ENCODE measurements around the gene TFAM.

TFAM gene

GRCh38 chr10:58436071-58436470 lies 50.9 kb downstream of the TFAM start:
- DNase-seq = no peak

GRCh38 chr10:58438340-58438871 lies 53.2 kb downstream of the TFAM start:
- DNase-seq = no peak

GRCh38 chr10:58438986-58439385 lies 53.8 kb downstream of the TFAM start:
- DNase-seq = no peak

GRCh38 chr10:58439632-58440364 lies 54.6 kb downstream of the TFAM start:
- no peak for DNase-seq

- DNase-seq = no peak
Observed at GRCh38 chr10:58440484-58440883, 55.3 kb downstream of the TFAM start.

- DNase-seq = no peak
Observed at GRCh38 chr10:58444321-58444720, 59.1 kb downstream of the TFAM start.

- no peak for DNase-seq
Observed at GRCh38 chr10:58444876-58445275, 59.7 kb downstream of the TFAM start.

- no peak for DNase-seq
Observed at GRCh38 chr10:58448121-58448935, 63.1 kb downstream of the TFAM start.
